ENCODE data around the gene PRDM4.

The PRDM4 gene

GRCh38 chr12:107734139-107734538 lies 26.8 kb downstream of the PRDM4 start:
- no peak for TF ChIP-seq CTCF (IDR thresholded peaks at IDR 0.05)

GRCh38 chr12:107732365-107732764 lies 28.6 kb downstream of the PRDM4 start:
- TF ChIP-seq CTCF (IDR thresholded peaks at IDR 0.05) = no peak

DNA sequence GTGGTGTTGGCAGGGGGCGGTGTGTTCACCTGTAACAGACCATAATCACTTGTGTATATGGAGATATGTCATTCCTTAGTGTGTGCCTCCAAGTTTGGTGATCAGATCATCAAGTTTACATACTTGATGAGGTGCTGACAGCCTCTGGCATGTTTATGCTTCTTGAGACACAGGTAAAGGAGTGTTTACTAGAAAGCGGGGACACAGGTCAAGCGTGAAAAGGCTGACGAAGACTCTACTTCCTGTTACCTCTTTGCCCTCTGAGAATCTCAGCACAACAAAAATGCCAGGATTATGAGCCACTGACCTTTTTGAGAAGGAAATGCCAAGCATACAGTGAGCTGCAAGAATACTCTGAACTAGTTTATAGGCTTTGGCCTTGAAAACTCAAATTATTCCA lies 29.6 kb downstream of the PRDM4 start:
- TF ChIP-seq CTCF (IDR thresholded peaks at IDR 0.05) = no peak

DNA sequence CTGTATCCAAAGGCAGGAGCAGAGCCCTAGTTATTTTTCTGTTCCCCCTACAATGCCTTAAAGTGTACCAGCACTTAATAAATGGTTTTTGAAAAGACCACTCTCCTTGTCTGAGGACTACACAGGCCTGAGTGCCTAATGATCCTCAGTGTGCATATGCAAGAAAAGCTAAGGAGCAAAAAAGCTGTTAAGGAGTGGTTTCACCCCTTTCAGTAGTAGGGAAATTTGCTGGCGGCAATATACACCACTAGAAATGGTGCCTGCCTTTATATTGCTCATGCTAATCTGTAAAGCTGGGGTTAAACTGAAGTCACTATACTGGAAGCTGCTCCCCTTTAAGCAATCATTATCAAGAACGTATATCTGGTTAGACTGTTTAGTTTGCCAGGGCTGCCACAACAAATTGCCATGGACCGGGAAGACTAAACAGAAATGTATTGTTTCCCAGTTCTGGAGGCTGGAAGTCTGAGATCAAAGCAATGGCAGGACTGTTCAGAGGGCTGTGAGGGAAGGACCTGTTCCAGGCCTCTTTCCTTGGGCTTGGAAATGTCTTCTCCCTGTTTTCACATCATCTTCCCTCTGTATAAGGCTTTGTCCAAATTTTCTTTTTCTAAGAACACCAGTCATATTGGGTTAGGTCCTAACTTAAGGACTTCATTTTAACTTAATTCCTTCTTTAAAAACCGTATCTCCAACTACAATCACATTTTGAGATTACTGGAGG lies 30.2 kb downstream of the PRDM4 start:
- TF ChIP-seq CTCF (IDR thresholded peaks at IDR 0.05) = no peak

DNA sequence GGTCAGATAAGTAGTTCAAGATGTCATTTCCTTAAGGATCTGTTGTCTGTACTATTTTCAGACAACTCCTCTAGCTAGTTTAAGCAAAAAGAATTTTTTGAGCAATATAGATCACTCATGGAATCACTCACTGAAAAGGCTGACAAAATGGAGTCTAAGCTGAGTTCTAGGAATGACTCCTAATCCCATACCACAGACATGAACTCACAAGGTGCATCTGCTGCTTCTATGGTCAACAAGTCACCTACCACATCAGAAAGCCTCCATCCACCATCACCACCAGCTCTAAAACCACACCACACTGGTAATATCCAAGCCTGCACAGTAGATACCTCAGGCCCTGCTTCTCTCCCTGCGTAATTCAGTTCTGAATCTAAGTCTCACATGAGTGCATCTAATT lies 42.3 kb downstream of the PRDM4 start:
- no peak for TF ChIP-seq CTCF (IDR thresholded peaks at IDR 0.05)

DNA sequence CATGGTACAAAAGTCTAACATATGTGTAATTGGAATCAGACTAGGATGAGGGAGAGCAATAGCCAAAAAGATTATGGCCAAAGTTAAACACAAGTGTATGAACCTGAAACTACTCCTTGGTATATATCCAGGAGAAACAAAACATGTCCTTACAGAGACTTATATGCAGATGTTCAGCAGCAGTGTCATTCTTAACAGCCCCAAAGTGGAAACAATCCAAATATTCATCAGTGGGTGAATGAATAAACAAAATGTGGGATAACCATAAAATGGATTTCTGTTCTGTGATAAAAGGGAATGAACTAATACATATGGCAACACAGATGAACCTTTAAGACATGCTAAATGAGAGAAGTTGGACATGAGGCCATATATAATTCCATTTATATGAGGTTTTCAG lies 45.2 kb downstream of the PRDM4 start:
- no peak for TF ChIP-seq CTCF (IDR thresholded peaks at IDR 0.05)

DNA sequence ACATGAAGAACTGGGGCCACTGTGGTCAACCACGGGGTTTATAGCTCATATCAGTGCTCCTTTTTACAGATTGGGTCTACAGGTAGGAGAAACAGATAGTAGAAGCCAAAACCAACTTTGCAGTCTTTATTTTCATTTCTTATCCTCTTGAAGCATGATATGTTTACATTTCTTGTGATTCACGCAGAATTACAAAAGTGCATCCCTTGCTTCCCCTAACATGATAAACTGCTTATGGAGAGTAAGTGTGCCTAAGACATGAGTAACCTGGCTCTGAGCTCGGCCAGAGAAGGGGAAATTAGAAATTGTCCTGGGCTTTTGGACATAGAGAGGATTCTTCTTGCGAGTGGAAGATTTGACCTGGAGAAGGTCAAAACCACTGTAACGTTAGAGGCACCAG lies 56.9 kb downstream of the PRDM4 start:
- TF ChIP-seq CTCF (IDR thresholded peaks at IDR 0.05) = no peak

- no peak for TF ChIP-seq CTCF (IDR thresholded peaks at IDR 0.05)
Measured at GRCh38 chr12:107702106-107702505, 58.8 kb downstream of the PRDM4 start.
